SH-SY5Y (cell line): ENCODE data around the gene ANO8.

ENCODE experiments used
- GATA2 ChIP-seq: IDR thresholded peaks from 2 replicates; pipeline ENCODE4 v1.6.1; 2011; ENCODE audit warnings: mild to moderate bottlenecking, low read depth, low read length
- GATA3 ChIP-seq: IDR thresholded peaks from 2 replicates; pipeline ENCODE4 v1.6.1; 2011; ENCODE audit warnings: low read depth, mild to moderate bottlenecking, low read length, moderate library complexity

The ANO8 gene

GRCh38 chr19:17334414-17335409, at the start of gene ANO8:
ANO8 (minus strand) TSS chr19:17334855; CDS start chr19:17334670, 185 bp downstream.
- TF ChIP-seq GATA3: no peak
- no peak for TF ChIP-seq GATA2

GRCh38 chr19:17380426-17381138, 45.9 kb upstream of the ANO8 start:
- TF ChIP-seq GATA3: no peak
- TF ChIP-seq GATA2: no peak

- no peak for TF ChIP-seq GATA2
- TF ChIP-seq GATA3: no peak
Observed at GRCh38 chr19:17379221-17379631, 44.6 kb upstream of the ANO8 start.

- no peak for TF ChIP-seq GATA2
- TF ChIP-seq GATA3: no peak
Observed at GRCh38 chr19:17378271-17378670, 43.6 kb upstream of the ANO8 start.

- TF ChIP-seq GATA3: no peak
- no peak for TF ChIP-seq GATA2
Observed at GRCh38 chr19:17376935-17377600, 42.4 kb upstream of the ANO8 start, which contains the start of gene PLVAP. PLVAP (minus strand) TSS chr19:17377342; CDS start chr19:17377288, 54 bp downstream.

GRCh38 chr19:17370026-17370587, 35.5 kb upstream of the ANO8 start:
- TF ChIP-seq GATA2 (no peak), GATA3 (no peak)

- TF ChIP-seq GATA3 (no peak), GATA2 (no peak)
Observed at GRCh38 chr19:17365361-17365760, 30.7 kb upstream of the ANO8 start.

- TF ChIP-seq GATA2: no peak
Observed at GRCh38 chr19:17359905-17360800, 25.5 kb upstream of the ANO8 start.

GRCh38 chr19:17358395-17358794, 23.7 kb upstream of the ANO8 start:
- TF ChIP-seq GATA2 (no peak), GATA3 (no peak)

GRCh38 chr19:17357724-17358123, 23.1 kb upstream of the ANO8 start:
- no peak for TF ChIP-seq GATA2
- no peak for TF ChIP-seq GATA3

- TF ChIP-seq GATA3 (no peak), GATA2 (no peak)
Observed at GRCh38 chr19:17357078-17357666, 22.5 kb upstream of the ANO8 start.

GRCh38 chr19:17353386-17353785, 18.7 kb upstream of the ANO8 start:
- TF ChIP-seq GATA2: no peak
- no peak for TF ChIP-seq GATA3
